Psoas muscle (tissue), 8 donors: Measurements from ENCODE around the gene UBE2D2. TPM values are rescaled to one million over a fixed set of nuclear protein-coding genes. Genes with fewer than 3 reads are reported as not detected.
"Not testable (repeated sequence)": the region's sequence is repeated elsewhere in the genome, so short reads cannot be mapped to it uniquely, and the experiment has no call there.

Source experiments
- ATAC-seq, 4 donors: fragments of 200-7000 bp; cut with Tn5 transposase; one replicate each; pipeline ENCODE4 v1.9.1; 2020; ENCODE audit warnings: moderate library complexity in 3 of 4, mild to moderate bottlenecking in 2 of 4
- DNase-seq, 2 donors: peaks; one replicate each; pipeline ENCODE4 v3.0.0-alpha.2; 2020
- H3K27ac ChIP-seq: fragments of 200-600 bp; one replicate; pipeline ENCODE4 v1.8.0; 2022
- H3K27me3 ChIP-seq, 3 donors: fragments of 200-600 bp in 1 of 3; one replicate each; pipeline versions ENCODE4 v1.6.1 to v1.8.0; 2013 to 2022; ENCODE audit warnings: low read length in 2 of 3, mild to moderate bottlenecking in 2 of 3, moderate library complexity in 1 of 3; ENCODE audit not compliant: insufficient read depth in 3 of 3
- H3K36me3 ChIP-seq, 2 donors: fragments of 200-600 bp in 1 of 2; one replicate each; pipeline versions ENCODE4 v1.6.1 to v1.8.0; 2013 to 2022; ENCODE audit warnings: low read depth in 1 of 2, mild to moderate bottlenecking in 1 of 2, moderate library complexity in 1 of 2; ENCODE audit not compliant: insufficient read depth in 1 of 2
- H3K4me1 ChIP-seq: fragments of 200-600 bp; one replicate; pipeline ENCODE4 v1.8.0; 2022
- H3K4me3 ChIP-seq: fragments of 200-600 bp; one replicate; pipeline ENCODE4 v1.8.0; 2022; ENCODE audit warnings: mild to moderate bottlenecking
- H3K9me3 ChIP-seq: fragments of 200-600 bp; one replicate; pipeline ENCODE4 v1.8.0; 2022
- CTCF ChIP-seq: fragments of 200-600 bp; IDR thresholded peaks from one replicate; pipeline ENCODE4 v1.8.0; 2022; ENCODE audit warnings: antibody characterized with exemption
- WGBS, 3 donors: extraction: QIAGEN DNeasy Blood & Tissue Kit; methylation state at CpG; one replicate each; pipeline versions ENCODE4 v1.1.6 to v1.1.7; 2013; 5-methylcytosine and 5-hydroxymethylcytosine counted together
- intact Hi-C, 2 donors: fragments of 100-400 bp; cut with DNase I; formaldehyde crosslinking; loops; one replicate each; pipeline versions ENCODE4 v1.11.0 to v1.14.2; 2022
- long read RNA-seq, 2 donors: library from polyadenylated mRNA; unstranded; transcript quantifications; one replicate each; pipeline ENCODE4 v2.0.0, GENCODE V29; 2021
- polyA plus RNA-seq, 3 donors: library from polyadenylated mRNA; stranded (reverse); fragments of 200-250 nt; gene quantifications; one replicate each; pipeline ENCODE4 v1.2.3, GENCODE V29; 2013
- total RNA-seq, 4 donors: library from RNA; stranded (reverse); fragmentation: NEBNext Ultra II Directional in 2 of 4; extraction: Animal tissue kit (Norgen Biotek cat#: 25700) in 2 of 4; gene quantifications; one replicate each; pipeline versions ENCODE4 v1.2.1 to v1.2.4, GENCODE V29; 2021 to 2023
- donor health status: healthy with polysubstance abuse.
- donor health status: DM: no; HTN: no; CAD: no; lungs with moderate emphysema.
- donor health status: Bipolar disorder and iron deficiency.
- donor health status: healthy.
- donor health status: DM: yes; HTN: yes; CAD: no.
- donor health status: DM: no; HTN: no; CAD: no.
- donor health status: DM: no; HTN: no; CAD: no.
- donor health status: DM: yes; HTN: yes; CAD: no.

The UBE2D2 gene
- total RNA-seq (100 to 1,000 TPM; 156 to 175 (median 164) TPM), polyA plus RNA-seq (100 to 1,000 TPM; 107 to 243 (median 126) TPM)
- long read RNA-seq, donor 1, transcript UBE2D2-202 (7 exons, 2,702 nt), result major isoform, 79 of 81 reads
- long read RNA-seq, donor 1, partial matches to known transcripts, result 1 of 81 reads
- long read RNA-seq, donor 1, other reads (novel, unspliced or antisense), result 1 of 81 reads
- long read RNA-seq, donor 2, transcript UBE2D2-202 (7 exons, 2,702 nt), result major isoform, 142 of 159 reads
- long read RNA-seq, donor 2, partial matches to known transcripts, result 5 of 159 reads
- long read RNA-seq, donor 2, other reads (novel, unspliced or antisense), result 12 of 159 reads

- peak; percentile 98 to 99 for DNase-seq
- Histone ChIP-seq H3K27me3 (no peaks in the 10 kb centered on the region), H3K4me1 (peaks cover 37% of the 10 kb centered on the region), H3K4me3 (peak within 1 kb of the TSS; percentile 98), H3K27ac (peak within 1 kb of the TSS; percentile 98), H3K36me3 (no peaks in the 10 kb centered on the region), H3K9me3 (no peaks in the 10 kb centered on the region)
- peak; percentile 95 to 98 (median 97) for ATAC-seq
- WGBS, 3 donors, result 0% methylated on average over 46 to 89 of the region's 89 CpGs
- TF ChIP-seq CTCF, result no peak
- intact Hi-C loops, result loop anchor here in 1 of 2 donors (2.0 to 5.0 kb wide), 3 partner anchors 36 to 139 kb away; partner anchors contain the start of gene DNAJC18
These were observed at the start of gene UBE2D2 for GRCh38 chr5:139560752-139561654. UBE2D2 (plus strand) TSS chr5:139561339; CDS start chr5:139561792, 453 bp downstream.

- WGBS, 3 donors, result 74 to 78% (median 76%) methylated on average over 6 of the region's 6 CpGs
- intact Hi-C loops, result loop anchor here in 1 of 2 donors (10.0 kb wide), 1 partner anchor 218 kb away; the partner anchor contains the start of gene MATR3
These were observed 48.3 kb upstream of the UBE2D2 start for GRCh38 chr5:139512786-139513390.

GRCh38 chr5:139513434-139513833 is 47.7 kb upstream of the UBE2D2 start:
- TF ChIP-seq CTCF, result peak; percentile 81
- not testable (repeated sequence) for H3K27me3 ChIP-seq, H3K4me3 ChIP-seq, H3K9me3 ChIP-seq, H3K4me1 ChIP-seq, H3K27ac ChIP-seq, H3K36me3 ChIP-seq
- intact Hi-C loops, result loop anchor here in 1 of 2 donors (10.0 kb wide), 1 partner anchor 219 kb away; the partner anchor contains the start of gene MATR3
- ATAC-seq, result peak; percentile 84 to 89 (median 84)
- 33 to 64% (median 34%) methylated on average over 5 of the region's 5 CpGs for WGBS, 3 donors
- peak; percentile 80 to 91 for DNase-seq

More at GRCh38 chr5:139512786-139513390, 48.3 kb upstream of the UBE2D2 start:
- no peak for TF ChIP-seq CTCF
- DNase-seq (no peak), ATAC-seq (no peak)
- Histone ChIP-seq H3K4me3 (no peak overlapping the region), H3K27me3 (no peaks in the 10 kb centered on the region), H3K4me1 (no peaks in the 10 kb centered on the region), H3K9me3 (no peaks in the 10 kb centered on the region), H3K36me3 (no peaks in the 10 kb centered on the region), H3K27ac (no peak overlapping the region)

GRCh38 chr5:139513852-139514485 is 47.2 kb upstream of the UBE2D2 start:
- Histone ChIP-seq H3K4me1 (no peaks in the 10 kb centered on the region), H3K4me3 (no peak overlapping the region), H3K9me3 (no peaks in the 10 kb centered on the region), H3K27me3 (no peaks in the 10 kb centered on the region), H3K36me3 (no peaks in the 10 kb centered on the region), H3K27ac (no peak overlapping the region)
- ATAC-seq (peak in 2 of 4 donors; percentile 2), DNase-seq (no peak)
- WGBS, 3 donors, result 56 to 79% (median 64%) methylated on average over 6 of the region's 6 CpGs
- intact Hi-C loops, result loop anchor here (2.0 to 10.0 kb wide), 2 partner anchors 91 to 219 kb away; partner anchors contain the start of gene MATR3 (in 1 of the 2)
- TF ChIP-seq CTCF, result no peak
